Stomach (tissue), 4 donors: ENCODE results near the gene DNM3.

Experiments
- CTCF ChIP-seq, 7 experiments: fragments of 450-650 bp in 4 of 7; fragments of 200-600 bp in 3 of 7; sonication (generic) in 3 of 7; IDR thresholded peaks; one replicate each; pipeline ENCODE4 v1.5.1; 2016 to 2019; ENCODE audit warnings: antibody characterized with exemption in 7 of 7, control low read depth in 2 of 7, mild to moderate bottlenecking in 1 of 7
- EP300 ChIP-seq: sonication (generic); formaldehyde crosslinking; IDR thresholded peaks from one replicate; pipeline ENCODE4 v1.6.1; 2017; ENCODE audit warnings: antibody characterized with exemption
- POLR2A ChIP-seq, 4 donors: fragments of 450-650 bp; IDR thresholded peaks; one replicate each; pipeline ENCODE4 v1.6.1; 2016; ENCODE audit warnings: antibody characterized with exemption in 4 of 4, control low read depth in 2 of 4, mild to moderate bottlenecking in 1 of 4, moderate library complexity in 1 of 4
- POLR2AphosphoS5 ChIP-seq, 3 donors: sonication (generic); formaldehyde crosslinking; IDR thresholded peaks; one replicate each; pipeline ENCODE4 v1.6.1; 2016; ENCODE audit warnings: antibody characterized with exemption in 3 of 3

- TF ChIP-seq CTCF (IDR thresholded peaks at IDR 0.05): no peak
- TF ChIP-seq EP300: no peak
- TF ChIP-seq POLR2A (IDR thresholded peaks at IDR 0.05): no peak
- no peak for TF ChIP-seq POLR2AphosphoS5 (IDR thresholded peaks at IDR 0.05)
These were observed 143.0 kb downstream of the DNM3 start for GRCh38 chr1:171984262-171984661.
